Left lung (tissue), 10 donors: ENCODE measurements around the gene MRPS18A. TPM values are rescaled to one million over a fixed set of nuclear protein-coding genes. Genes with fewer than 3 reads are reported as not detected.

Experiments used
- ATAC-seq: fragments of 200-7000 bp; cut with Tn5 transposase; one replicate; pipeline ENCODE4 v1.9.1; 2020; ENCODE audit warnings: moderate library complexity
- DNase-seq, 4 donors: peaks; one replicate each; pipeline ENCODE4 v3.0.0-alpha.2; 2013 to 2020
- H3K27ac ChIP-seq, 2 donors: fragments of 200-600 bp; sonication (generic) in 1 of 2; one replicate each; pipeline versions ENCODE4 v1.5.0 to v1.8.0; 2020 to 2021
- H3K27me3 ChIP-seq, 2 donors: fragments of 200-600 bp; sonication (generic) in 1 of 2; one replicate each; pipeline versions ENCODE4 v1.5.0 to v1.8.0; 2020 to 2021
- H3K36me3 ChIP-seq, 2 donors: fragments of 200-600 bp; sonication (generic) in 1 of 2; one replicate each; pipeline versions ENCODE4 v1.5.0 to v1.8.0; 2020 to 2021
- H3K4me1 ChIP-seq, 2 donors: fragments of 200-600 bp; one replicate each; pipeline ENCODE4 v1.8.0; 2021
- H3K4me3 ChIP-seq, 2 donors: fragments of 200-600 bp; sonication (generic) in 1 of 2; one replicate each; pipeline versions ENCODE4 v1.5.0 to v1.8.0; 2020 to 2021; ENCODE audit warnings: mild to moderate bottlenecking in 1 of 2
- H3K9me3 ChIP-seq, 2 donors: fragments of 200-600 bp; sonication (generic) in 1 of 2; one replicate each; pipeline versions ENCODE4 v1.5.0 to v1.8.0; 2020 to 2021
- CTCF ChIP-seq, 2 donors: fragments of 200-600 bp; sonication (generic) in 1 of 2; IDR thresholded peaks; one replicate each; pipeline versions ENCODE4 v1.5.0 to v1.8.0; 2021; ENCODE audit warnings: antibody characterized with exemption in 2 of 2
- intact Hi-C, 2 donors: fragments of 100-400 bp; cut with DNase I; formaldehyde crosslinking; loops; one replicate each; pipeline versions ENCODE4 v1.11.2 to v1.14.2; 2022
- polyA plus RNA-seq, 6 donors: library from polyadenylated mRNA; unstranded; fragments of 120-200 nt; gene quantifications; one replicate each; pipeline ENCODE4 v1.2.1, GENCODE V29; 2013; ENCODE audit not compliant: insufficient read length in 6 of 6
- total RNA-seq, 2 donors: library from RNA; stranded (reverse); fragmentation: NEBNext Ultra II Directional; extraction: Animal tissue kit (Norgen Biotek cat#: 25700); gene quantifications; one replicate each; pipeline ENCODE4 v1.2.1, GENCODE V29; 2021
- donor health status: DM: no; HTN: yes; CAD: no.
- donor health status: DM: no; HTN: no; CAD: no.

MRPS18A gene
- total and polyA plus RNA-seq, 8 donors, result 27.0 to 45.0 (median 38.0) TPM

GRCh38 chr6:43623880-43624785, 63.5 kb downstream of the MRPS18A start:
- Histone ChIP-seq H3K4me1 (peaks cover 7 to 27% of the 10 kb centered on the region in 2 donors), H3K27ac (no peak overlapping the region), H3K9me3 (no peaks in the 10 kb centered on the region), H3K27me3 (no peaks in the 10 kb centered on the region), H3K4me3 (no peak overlapping the region), H3K36me3 (peaks cover 5 to 71% of the 10 kb centered on the region in 2 donors)
- no peak for DNase-seq
- TF ChIP-seq CTCF (IDR thresholded peaks at IDR 0.05), result no peak
- ATAC-seq, result no peak
- intact Hi-C loops, result no loop called here

- ATAC-seq (no peak), DNase-seq (peak in 1 of 4 donors; percentile 46)
- Histone ChIP-seq H3K36me3 (peaks cover 5 to 85% of the 10 kb centered on the region in 2 donors), H3K4me1 (peaks cover 2 to 16% of the 10 kb centered on the region in 2 donors), H3K4me3 (no peak overlapping the region), H3K9me3 (no peaks in the 10 kb centered on the region), H3K27me3 (no peaks in the 10 kb centered on the region), H3K27ac (no peak overlapping the region)
- no peak for TF ChIP-seq CTCF (IDR thresholded peaks at IDR 0.05)
- intact Hi-C loops, result no loop called here
These were observed 65.0 kb downstream of the MRPS18A start for GRCh38 chr6:43622541-43622940.

GRCh38 chr6:43621836-43622180, 65.8 kb downstream of the MRPS18A start:
- ATAC-seq (no peak), DNase-seq (no peak)
- intact Hi-C loops, result no loop called here
- Histone ChIP-seq H3K27me3 (no peaks in the 10 kb centered on the region), H3K4me3 (no peak overlapping the region), H3K4me1 (peaks cover 0 to 9% of the 10 kb centered on the region in 2 donors), H3K9me3 (no peaks in the 10 kb centered on the region), H3K36me3 (peaks cover 5 to 89% of the 10 kb centered on the region in 2 donors), H3K27ac (no peak overlapping the region)
- TF ChIP-seq CTCF (IDR thresholded peaks at IDR 0.05), result no peak

Other genes starting within 250 kb of the MRPS18A start
- gene DLK2, start 232.2 kb downstream of the MRPS18A start, total RNA-seq, result 1 to 10 TPM in 1 of 2 donors, under 1 TPM in 1; 0.93 to 1.0 TPM
- gene DLK2, start 232.2 kb downstream of the MRPS18A start, polyA plus RNA-seq, result 1 to 10 TPM; 1.3 to 2.6 (median 2.0) TPM
- 10 to 100 TPM; 24.5 to 27.9 TPM for gene TJAP1, start 210.2 kb downstream of the MRPS18A start, total RNA-seq
- 10 to 100 TPM; 35.6 to 46.9 (median 39.7) TPM for gene TJAP1, start 210.2 kb downstream of the MRPS18A start, polyA plus RNA-seq
- gene LRRC73, start 177.4 kb downstream of the MRPS18A start, total RNA-seq, result 1 to 10 TPM in 1 of 2 donors, under 1 TPM in 1; 0.52 to 1.5 TPM
- gene LRRC73, start 177.4 kb downstream of the MRPS18A start, polyA plus RNA-seq, result under 1 TPM; 0.30 to 0.99 (median 0.60) TPM
- 100 to 1,000 TPM; 101 to 128 TPM for gene YIPF3, start 170.9 kb downstream of the MRPS18A start, total RNA-seq
- 100 to 1,000 TPM; 123 to 137 (median 132) TPM for gene YIPF3, start 170.9 kb downstream of the MRPS18A start, polyA plus RNA-seq
- gene POLR1C, start 170.7 kb downstream of the MRPS18A start, total RNA-seq, result 10 to 100 TPM; 31.9 to 46.3 TPM
- gene POLR1C, start 170.7 kb downstream of the MRPS18A start, polyA plus RNA-seq, result 10 to 100 TPM; 32.1 to 40.7 (median 35.5) TPM
- gene XPO5, start 111.8 kb downstream of the MRPS18A start, total RNA-seq, result 10 to 100 TPM; 24.0 to 36.8 TPM
- gene XPO5, start 111.8 kb downstream of the MRPS18A start, polyA plus RNA-seq, result 10 to 100 TPM; 37.6 to 52.9 (median 46.3) TPM
- 10 to 100 TPM; 17.8 to 29.0 TPM for gene POLH, start 111.6 kb downstream of the MRPS18A start, total RNA-seq
- gene POLH, start 111.6 kb downstream of the MRPS18A start, polyA plus RNA-seq, result 10 to 100 TPM; 19.3 to 29.8 (median 24.3) TPM
- 10 to 100 TPM; 58.6 to 73.0 TPM for gene GTPBP2, start 58.5 kb downstream of the MRPS18A start, total RNA-seq
- gene GTPBP2, start 58.5 kb downstream of the MRPS18A start, polyA plus RNA-seq, result 10 to 100 TPM; 66.5 to 74.8 (median 70.7) TPM
- gene MAD2L1BP, start 52.0 kb downstream of the MRPS18A start, total RNA-seq, result 10 to 100 TPM; 19.3 to 24.6 TPM
- 10 to 100 TPM; 23.2 to 26.1 (median 25.4) TPM for gene MAD2L1BP, start 52.0 kb downstream of the MRPS18A start, polyA plus RNA-seq
- 1 to 10 TPM in 1 of 2 donors, under 1 TPM in 1; 0.32 to 1.9 TPM for gene RSPH9, start 42.8 kb downstream of the MRPS18A start, total RNA-seq
- gene RSPH9, start 42.8 kb downstream of the MRPS18A start, polyA plus RNA-seq, result 1 to 10 TPM; 2.8 to 5.6 (median 4.0) TPM
- 100 to 1,000 TPM; 147 to 154 TPM for gene VEGFA, start 82.4 kb upstream of the MRPS18A start, total RNA-seq
- gene VEGFA, start 82.4 kb upstream of the MRPS18A start, polyA plus RNA-seq, result 100 to 1,000 TPM; 195 to 349 (median 326) TPM